ENCODE measurements around the gene TMEM168. TPM values are rescaled to one million over a fixed set of nuclear protein-coding genes. Genes with fewer than 3 reads are reported as not detected.

The TMEM168 gene
- polyA plus RNA-seq, 1 donor (not counting 4 experiments of a cell fraction or from before 2014, with no cell fraction given) = 32.8 TPM

DNA sequence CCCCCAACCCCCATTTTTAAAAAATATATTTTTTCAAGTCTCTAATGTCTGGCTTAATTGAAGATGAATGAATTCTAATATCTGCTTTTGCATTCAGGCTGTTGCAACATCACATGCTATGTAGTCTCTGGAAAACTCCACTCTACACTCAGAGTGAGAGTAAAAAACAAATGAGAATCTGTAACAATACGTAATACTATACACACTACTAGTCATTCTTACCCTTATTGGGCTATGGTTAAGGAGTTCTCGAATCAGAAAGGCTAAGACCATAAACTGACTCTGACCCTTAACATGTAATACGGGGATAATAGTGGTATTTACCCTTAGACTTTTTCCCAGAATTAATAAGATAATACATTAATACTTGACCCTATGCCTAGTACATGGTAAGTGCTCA is 42.9 kb upstream of the TMEM168 start:
- Histone ChIP-seq H3K4me3 (ENCODE audit: control insufficient read depth in 2 of 3, extremely low read depth in 1 of 3, insufficient read depth in 2 of 3, low read depth in 1 of 3, low read length in 3 of 3) (no peak overlapping the region), H3K36me3 (ENCODE audit: control insufficient read depth in 2 of 2, extremely low read depth in 1 of 2, insufficient read depth in 2 of 2, low read length in 2 of 2) (peaks cover 0 to 1% of the 10 kb centered on the region in 2 experiments), H3K4me1 (ENCODE audit: control insufficient read depth, extremely low read depth, insufficient read depth, low read length) (no peaks in the 10 kb centered on the region), H3K27ac (ENCODE audit: control insufficient read depth, insufficient read depth, low read length) (no peak overlapping the region), H3K4me2 (ENCODE audit: control insufficient read depth, extremely low read depth, insufficient read depth, low read depth, low read length) (no peak overlapping the region), H3K9me3 (ENCODE audit: control insufficient read depth, low read depth, low read length) (no peaks in the 10 kb centered on the region), H3K9me1 (ENCODE audit: control insufficient read depth, extremely low read depth, insufficient read depth, low read length) (no peaks in the 10 kb centered on the region), H3K9ac (ENCODE audit: control insufficient read depth, extremely low read depth, insufficient read depth, low read length) (no peak overlapping the region), H3K27me3 (ENCODE audit: control insufficient read depth, extremely low read depth, insufficient read depth, low read length) (no peaks in the 10 kb centered on the region), H2AFZ (ENCODE audit: control insufficient read depth, low read length) (no peak overlapping the region), H4K20me1 (ENCODE audit: control insufficient read depth, extremely low read depth, insufficient read depth, low read length) (no peaks in the 10 kb centered on the region), H3K79me2 (ENCODE audit: control insufficient read depth, insufficient read depth, low read length) (no peaks in the 10 kb centered on the region)
- TF ChIP-seq, protein P1, sequence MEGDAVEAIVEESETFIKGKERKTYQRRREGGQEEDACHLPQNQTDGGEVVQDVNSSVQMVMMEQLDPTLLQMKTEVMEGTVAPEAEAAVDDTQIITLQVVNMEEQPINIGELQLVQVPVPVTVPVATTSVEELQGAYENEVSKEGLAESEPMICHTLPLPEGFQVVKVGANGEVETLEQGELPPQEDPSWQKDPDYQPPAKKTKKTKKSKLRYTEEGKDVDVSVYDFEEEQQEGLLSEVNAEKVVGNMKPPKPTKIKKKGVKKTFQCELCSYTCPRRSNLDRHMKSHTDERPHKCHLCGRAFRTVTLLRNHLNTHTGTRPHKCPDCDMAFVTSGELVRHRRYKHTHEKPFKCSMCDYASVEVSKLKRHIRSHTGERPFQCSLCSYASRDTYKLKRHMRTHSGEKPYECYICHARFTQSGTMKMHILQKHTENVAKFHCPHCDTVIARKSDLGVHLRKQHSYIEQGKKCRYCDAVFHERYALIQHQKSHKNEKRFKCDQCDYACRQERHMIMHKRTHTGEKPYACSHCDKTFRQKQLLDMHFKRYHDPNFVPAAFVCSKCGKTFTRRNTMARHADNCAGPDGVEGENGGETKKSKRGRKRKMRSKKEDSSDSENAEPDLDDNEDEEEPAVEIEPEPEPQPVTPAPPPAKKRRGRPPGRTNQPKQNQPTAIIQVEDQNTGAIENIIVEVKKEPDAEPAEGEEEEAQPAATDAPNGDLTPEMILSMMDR (optimal IDR thresholded peaks at IDR 0.05 in 1 of 3, IDR thresholded peaks at IDR 0.05 in 1 of 3, conservative IDR thresholded peaks at IDR 0.05 in 1 of 3; ENCODE audit: extremely low read depth in 1 of 3, insufficient read depth in 2 of 3, low read length in 3 of 3) = no peak
- no peak for TF ChIP-seq EZH2 (IDR thresholded peaks at IDR 0.05; ENCODE audit: low read length)
- dilution Hi-C loops (cut with MboI; ENCODE audit: extremely low pct_ligation_motif_present, low sequenced_read_pairs) = no loop called here
- no peak for DNase-seq (ENCODE audit: low read depth, low spot score)
- FAIRE-seq = no peak

GRCh38 chr7:112830769-112831168 is 40.6 kb upstream of the TMEM168 start:
- no peak for TF ChIP-seq EZH2 (IDR thresholded peaks at IDR 0.05; ENCODE audit: low read length)
- TF ChIP-seq, protein P1 (optimal IDR thresholded peaks at IDR 0.05 in 1 of 3, IDR thresholded peaks at IDR 0.05 in 1 of 3, conservative IDR thresholded peaks at IDR 0.05 in 1 of 3; ENCODE audit: extremely low read depth in 1 of 3, insufficient read depth in 2 of 3, low read length in 3 of 3) = no peak
- no peak for DNase-seq (ENCODE audit: low read depth, low spot score)
- Histone ChIP-seq H3K27ac (ENCODE audit: control insufficient read depth, insufficient read depth, low read length) (no peak overlapping the region), H3K9me3 (ENCODE audit: control insufficient read depth, low read depth, low read length) (no peaks in the 10 kb centered on the region), H2AFZ (ENCODE audit: control insufficient read depth, low read length) (no peak overlapping the region), H3K79me2 (ENCODE audit: control insufficient read depth, insufficient read depth, low read length) (no peaks in the 10 kb centered on the region), H3K4me1 (ENCODE audit: control insufficient read depth, extremely low read depth, insufficient read depth, low read length) (no peaks in the 10 kb centered on the region), H3K9ac (ENCODE audit: control insufficient read depth, extremely low read depth, insufficient read depth, low read length) (no peak overlapping the region), H3K9me1 (ENCODE audit: control insufficient read depth, extremely low read depth, insufficient read depth, low read length) (no peaks in the 10 kb centered on the region), H3K36me3 (ENCODE audit: control insufficient read depth in 2 of 2, extremely low read depth in 1 of 2, insufficient read depth in 2 of 2, low read length in 2 of 2) (peaks cover 0 to 1% of the 10 kb centered on the region in 2 experiments), H4K20me1 (ENCODE audit: control insufficient read depth, extremely low read depth, insufficient read depth, low read length) (no peaks in the 10 kb centered on the region), H3K4me3 (ENCODE audit: control insufficient read depth in 2 of 3, extremely low read depth in 1 of 3, insufficient read depth in 2 of 3, low read depth in 1 of 3, low read length in 3 of 3) (no peak overlapping the region), H3K27me3 (ENCODE audit: control insufficient read depth, extremely low read depth, insufficient read depth, low read length) (no peaks in the 10 kb centered on the region), H3K4me2 (ENCODE audit: control insufficient read depth, extremely low read depth, insufficient read depth, low read depth, low read length) (no peak overlapping the region)
- dilution Hi-C loops (cut with MboI; ENCODE audit: extremely low pct_ligation_motif_present, low sequenced_read_pairs) = no loop called here
- FAIRE-seq = no peak
